Superior temporal gyrus (tissue), 1 donor: Measurements from ENCODE around the gene PRPF40B.
"Not testable (repeated sequence)": the region's sequence is repeated elsewhere in the genome, so short reads cannot be mapped to it uniquely, and the experiment has no call there.

Experiments
- DNase-seq: peaks from one replicate; pipeline ENCODE4 v3.0.0-alpha.2; 2016; ENCODE audit errors: extremely low spot score

Gene PRPF40B

DNA sequence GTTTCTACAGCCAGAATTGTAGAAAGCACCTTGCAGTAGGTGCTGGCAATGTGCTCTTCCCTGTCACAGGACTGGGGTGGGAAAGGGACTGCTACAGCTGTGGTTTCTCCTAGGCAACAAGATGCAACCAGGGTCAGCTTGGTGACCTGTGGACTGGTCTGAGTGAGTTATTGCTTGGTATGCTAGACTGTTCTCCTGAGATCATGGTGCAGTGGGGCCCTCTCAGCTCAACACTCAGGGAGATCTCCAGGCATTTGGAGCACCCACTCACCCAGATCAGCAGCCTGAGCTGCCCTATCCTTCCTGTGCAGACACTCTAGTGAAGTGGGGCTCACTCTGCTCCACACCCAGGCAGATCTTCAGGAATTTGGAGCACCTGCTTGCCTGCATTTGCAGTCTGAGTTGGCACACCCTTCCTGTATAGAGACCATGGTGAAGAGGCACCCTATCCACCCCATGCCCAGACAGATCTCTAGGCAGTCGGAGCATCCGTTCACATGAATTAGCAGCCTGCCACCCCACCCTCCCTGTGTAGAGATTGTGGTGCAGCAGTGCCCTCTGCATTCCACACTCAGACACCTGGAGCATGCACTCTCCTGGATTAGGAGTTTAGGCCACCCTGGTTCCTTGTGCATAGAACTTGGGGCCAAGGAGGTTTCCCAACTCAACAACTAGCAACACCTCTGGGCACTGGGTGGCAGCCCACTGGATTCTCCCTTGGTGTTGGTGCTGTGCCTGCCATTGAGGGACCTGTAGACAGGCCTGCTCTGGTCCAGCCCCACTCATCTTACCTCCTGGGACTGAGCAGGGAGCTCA is 14.1 kb upstream of the PRPF40B start:
- no peak for DNase-seq

DNA sequence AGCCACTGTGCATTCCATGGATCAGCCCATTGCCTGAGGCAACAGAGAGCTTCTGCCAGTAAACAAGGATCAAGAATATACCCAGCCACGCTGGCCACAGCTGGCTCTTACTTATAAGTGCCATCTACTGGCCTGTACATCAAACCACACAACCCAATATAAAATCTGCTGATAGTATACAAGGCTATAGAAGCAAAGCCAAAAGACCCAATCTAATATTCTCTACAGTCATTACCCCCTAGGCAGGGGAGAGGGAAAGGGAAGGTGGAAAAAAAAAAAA is 13.5 kb upstream of the PRPF40B start:
- DNase-seq = no peak

DNA sequence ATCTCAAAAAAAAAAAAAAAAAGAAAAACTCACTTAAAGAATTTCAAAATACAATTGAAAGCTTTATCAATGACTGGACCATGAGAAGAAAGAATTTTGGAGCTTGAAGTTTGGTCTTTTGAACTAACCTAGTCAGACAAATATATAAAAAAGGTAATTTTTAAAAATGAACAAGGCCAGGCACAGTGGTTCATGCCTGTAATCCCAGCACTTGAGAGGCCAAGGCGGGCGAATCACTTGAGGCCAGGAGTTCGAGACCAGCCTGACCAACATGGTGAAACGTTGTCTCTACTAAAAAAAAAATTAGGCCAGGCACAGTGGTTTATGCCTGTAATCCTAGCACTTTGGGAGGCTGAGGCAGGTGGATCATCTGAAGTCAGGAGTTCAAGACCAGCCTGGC is 12.6 kb upstream of the PRPF40B start:
- not testable (repeated sequence) for DNase-seq

DNA sequence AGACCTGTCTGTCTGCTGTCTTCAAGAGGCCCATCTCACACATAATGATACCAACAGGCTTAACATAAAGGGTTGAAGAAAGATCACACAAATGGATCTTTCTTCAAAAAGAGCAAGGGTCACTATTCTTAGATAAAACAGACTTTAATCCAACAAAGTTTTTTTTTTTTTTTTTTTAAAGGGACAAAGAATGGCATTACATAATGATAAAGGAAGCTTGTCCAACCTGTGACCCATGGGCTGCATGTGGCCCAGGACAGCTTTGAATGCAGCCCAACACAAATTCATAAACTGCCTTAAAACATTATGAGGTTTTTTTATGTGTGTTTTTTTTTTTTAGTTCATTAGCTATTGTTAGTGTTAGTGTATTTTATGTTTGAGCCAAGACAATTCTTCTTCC is 11.2 kb upstream of the PRPF40B start:
- DNase-seq = no peak

DNA sequence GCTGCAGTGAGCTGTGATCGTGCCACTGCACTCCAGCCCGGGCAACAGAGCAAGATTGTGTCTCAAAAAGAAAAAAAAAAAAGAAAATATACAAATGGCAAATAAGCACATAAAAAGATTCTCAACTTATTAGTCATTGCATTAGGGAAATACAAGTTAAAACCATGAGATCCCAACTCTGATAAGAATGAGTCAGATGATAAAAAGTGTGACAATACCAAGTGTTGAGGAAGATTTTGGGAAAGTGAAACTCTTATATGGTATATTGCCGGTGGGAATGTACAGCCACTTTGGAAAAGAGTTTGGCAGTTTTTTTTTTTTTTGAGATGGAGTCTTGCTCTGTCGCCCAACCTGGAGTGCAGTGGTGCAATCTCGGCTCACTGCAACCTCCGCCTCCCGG is 7.6 kb upstream of the PRPF40B start:
- no peak for DNase-seq

DNA sequence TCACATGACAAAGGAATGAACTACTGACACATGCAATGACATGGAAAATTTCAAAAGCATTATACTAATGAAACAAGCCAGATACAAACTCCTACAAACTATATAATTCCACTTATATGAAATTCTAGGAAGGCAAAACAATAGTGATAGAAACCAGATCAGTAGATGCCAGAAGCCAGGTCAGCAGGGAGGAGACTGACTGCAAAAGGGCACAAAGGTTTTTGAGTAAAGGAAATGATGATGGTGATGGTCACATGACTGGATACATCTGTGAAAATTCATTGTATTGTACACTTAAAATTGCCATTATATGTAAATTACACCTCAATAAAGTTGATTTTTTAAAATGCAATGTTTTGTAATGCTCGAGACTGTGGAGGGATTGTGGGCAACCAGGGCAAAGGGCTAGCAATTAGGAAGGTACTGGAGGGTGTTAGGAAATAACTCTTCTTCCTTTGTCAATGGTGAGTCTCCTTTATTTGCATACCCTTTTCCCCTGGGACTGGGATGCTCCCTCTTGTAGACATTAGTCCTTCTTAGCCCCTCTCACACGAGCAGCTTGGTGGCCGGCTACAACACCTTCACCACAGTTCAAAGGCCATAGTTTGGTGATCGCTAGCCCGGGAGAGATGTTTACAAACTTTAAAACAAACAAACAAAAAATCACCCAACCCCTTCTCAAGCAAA is 6.7 kb upstream of the PRPF40B start:
- DNase-seq = no peak

DNA sequence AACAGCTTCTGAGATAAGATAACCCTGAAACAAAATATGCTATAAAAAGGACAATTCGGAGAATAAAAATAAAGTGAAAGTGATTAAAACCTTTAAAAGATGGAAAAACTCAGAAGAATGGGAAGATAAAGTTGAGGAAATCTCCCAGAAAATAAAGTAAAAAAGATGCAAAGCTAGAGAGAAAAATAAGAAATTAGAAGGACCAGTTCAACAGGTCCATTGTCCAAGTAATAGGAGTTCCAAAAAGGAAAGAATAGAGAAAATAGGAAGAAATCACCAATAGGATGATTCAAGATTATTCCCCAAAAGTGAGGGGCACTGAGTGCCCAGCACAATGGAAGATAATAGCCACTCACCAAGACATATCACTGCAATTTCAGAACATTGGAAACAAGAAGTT is 4.8 kb upstream of the PRPF40B start:
- DNase-seq = no peak

DNA sequence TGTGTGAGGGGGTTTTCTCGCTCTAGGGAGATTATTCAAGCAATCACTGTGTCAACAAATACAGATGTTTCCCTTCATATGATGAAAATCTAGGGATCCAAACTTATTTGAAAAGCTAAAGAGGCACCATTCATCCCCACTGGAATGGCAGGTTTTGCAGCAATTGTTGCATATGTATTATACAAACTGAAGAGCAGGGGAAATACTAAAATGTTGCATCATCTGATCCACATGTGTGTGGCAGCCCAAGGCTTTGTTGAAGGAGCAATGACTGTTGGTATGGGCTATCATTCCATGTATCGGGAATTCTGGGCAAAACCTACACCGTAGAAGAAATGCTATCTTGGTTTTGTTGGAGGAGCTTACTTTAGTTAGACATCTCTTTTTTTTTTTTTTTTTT is 4.1 kb upstream of the PRPF40B start:
- DNase-seq = no peak

DNA sequence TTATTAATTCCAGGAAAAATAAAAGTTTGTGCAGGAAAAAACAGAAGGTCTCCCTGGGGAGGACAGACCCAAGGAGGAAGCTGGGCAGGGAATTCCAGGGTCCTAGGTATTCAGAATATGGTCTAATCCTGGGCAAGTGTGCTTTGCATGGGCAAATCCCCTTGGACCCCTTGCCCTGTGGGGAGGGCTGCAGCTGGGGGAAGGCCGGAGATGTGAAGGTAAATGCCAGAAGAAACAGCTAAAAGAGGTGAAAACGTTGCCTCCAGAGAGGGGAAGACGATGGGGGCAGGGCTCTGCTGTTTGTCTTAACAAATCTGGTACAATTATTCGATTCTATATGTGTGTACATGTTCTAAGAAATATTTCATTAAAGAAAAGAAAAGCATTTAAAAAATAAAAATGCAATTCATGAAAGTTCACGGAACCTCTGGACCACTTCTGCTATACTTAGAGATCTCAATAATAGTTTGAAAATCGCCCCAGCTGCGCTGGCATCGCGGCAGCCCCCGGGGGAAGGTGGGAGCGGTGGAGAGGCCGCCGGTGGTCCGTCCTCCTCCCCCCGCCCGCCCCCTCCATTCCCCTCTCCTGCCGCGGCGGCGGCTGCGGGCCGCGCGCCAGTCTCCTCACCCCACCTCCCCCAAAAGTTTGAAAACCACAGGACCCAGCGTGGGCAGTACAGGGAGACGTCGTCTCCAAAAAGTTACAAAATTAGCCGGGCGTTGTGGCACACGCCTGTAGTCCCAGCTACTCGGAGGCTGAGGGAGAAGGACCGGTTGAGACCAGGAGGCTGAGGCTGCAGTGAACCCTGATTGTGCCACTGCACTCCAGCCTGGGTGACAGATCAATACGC is 1.5 kb upstream of the PRPF40B start:
- no peak for DNase-seq

DNA sequence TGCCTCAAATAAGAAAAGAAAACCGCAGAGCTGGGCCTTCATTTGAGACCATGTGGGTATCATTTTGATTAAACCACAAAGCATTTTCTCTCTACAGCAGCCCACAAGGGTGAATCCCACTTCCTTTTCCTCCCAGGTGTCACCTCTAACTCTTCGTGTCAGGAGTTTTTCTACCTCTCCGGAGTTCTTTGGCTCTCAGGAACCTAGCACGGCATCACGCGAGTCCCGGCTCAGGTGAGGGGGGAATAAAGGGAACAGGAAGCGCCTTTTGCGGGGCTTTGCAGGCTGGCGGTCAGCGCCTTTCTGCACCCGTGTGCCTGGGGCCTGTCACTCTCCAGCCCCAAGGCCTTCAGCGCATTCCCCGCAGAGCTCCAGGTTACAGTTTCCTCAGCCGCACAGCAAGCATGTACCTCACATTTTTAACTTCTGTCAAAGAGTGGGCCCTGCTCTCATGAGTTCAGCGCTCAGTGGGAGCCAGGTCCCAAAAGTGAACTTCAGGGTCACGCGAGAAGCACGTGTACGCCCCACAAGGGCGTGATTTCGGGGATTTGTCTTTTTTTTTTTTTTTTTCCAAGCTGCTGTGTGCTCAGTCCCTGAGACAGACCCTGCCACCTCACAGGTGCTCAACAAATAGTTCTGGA is 740 bp upstream of the PRPF40B start:
- DNase-seq = no peak

DNA sequence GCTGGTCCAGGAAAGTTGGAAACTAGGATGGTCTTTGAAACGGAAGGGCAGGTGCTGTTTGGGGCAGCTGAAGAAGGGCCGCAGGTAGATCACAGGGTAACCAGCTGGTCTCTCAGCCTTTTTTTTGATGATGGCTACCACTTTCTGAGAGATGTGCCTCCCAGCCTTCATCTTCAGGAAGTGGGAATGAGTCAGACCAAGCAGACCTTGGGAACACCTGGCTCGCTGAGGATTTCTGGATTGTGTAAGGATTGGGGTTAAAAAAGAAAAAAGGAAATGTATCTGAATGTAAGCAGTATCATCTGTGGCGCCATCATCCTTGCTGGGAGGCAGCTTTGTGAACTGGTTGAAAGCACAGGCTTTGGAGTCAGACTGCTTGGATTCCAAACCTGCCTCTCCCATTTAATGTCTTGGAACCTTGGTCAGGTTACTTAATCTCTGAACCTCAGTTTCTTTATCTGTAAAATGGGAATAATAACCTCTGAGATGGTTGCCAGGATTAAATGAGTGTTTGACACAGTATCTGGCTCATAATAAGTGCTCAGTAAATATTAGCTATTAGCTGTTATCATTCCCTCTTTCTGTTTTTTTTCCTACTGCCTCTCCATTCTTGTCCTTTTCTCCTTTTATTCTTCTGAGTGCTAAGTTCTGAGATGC is 1.7 kb downstream of the PRPF40B start:
- DNase-seq = no peak

DNA sequence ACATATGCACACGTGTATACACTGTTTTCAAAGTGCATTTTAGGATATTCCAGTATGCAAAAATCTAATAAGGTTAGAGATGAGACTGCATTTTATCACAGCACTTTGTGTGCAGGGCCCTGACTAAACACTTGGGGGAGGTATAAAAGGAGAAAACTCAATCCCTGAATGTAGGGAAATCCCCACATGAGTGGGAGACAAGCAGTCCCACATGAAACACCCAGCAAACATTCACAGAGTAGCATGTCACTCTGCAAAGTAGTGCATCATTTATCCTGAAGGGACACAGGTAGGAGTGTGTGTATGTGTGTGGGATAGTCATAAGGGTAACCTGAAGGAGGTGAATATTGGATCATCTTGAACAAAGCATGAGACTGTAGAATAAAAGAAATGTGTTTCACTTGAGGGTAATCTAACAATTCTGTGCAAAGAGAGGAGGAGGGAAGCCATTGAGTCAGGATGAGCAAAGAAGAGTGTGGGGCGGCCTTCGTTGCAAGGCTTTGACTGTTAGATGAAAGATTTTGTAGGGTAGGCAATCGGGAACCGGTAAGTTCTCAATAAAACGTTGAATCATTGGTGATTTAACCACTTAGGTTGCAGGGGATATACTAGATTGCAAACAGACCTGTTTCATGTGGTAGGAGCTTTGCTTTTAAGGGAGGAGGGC is 2.9 kb downstream of the PRPF40B start:
- DNase-seq = no peak

DNA sequence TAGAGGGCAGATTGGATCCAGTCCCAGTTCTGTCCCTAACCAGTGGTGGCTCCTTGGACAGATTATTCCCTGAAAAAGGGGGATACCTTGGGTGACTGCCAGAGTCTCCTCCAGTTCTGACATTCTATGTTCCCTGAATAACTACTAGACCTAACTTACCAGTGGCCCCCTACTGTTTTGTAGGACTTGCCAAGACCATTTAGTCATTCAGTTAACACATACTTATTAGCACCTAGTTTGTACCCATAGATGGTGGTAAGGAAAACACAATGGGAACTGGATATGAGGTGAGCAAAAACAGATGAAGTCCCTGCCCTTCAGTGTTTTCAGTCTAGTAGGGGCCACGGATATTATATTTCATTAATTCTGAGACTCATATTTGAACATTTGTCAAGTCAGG is 3.5 kb downstream of the PRPF40B start:
- no peak for DNase-seq

DNA sequence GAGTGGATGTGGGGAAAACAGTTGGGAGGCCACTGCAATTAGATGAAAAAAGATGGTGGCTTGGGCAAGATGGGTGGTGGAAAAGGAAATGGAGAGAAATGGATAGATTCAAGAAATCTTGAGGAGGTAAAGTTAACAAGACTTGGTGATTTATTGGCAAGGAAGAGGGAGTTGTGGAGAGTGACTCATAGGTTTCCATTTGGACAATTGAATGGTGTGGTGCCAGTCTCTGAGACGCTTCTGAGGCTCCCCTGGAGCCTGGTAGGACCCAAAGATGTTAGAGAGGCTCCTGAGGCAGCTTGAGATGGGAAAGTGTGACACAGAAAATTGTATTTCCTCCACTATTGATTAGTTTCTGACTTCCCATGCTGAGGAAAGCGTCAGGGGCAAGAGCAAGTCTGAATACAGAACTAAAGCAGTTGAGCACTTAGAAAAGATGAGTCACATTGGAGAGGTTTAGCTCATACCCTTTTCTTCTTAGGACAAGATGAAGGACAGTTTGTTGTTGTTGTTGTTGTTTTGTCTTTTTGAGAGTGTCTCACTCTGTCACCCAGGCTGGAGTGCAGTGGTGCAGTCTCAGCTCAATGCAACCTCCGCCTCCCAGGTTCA is 4.5 kb downstream of the PRPF40B start:
- no peak for DNase-seq

DNA sequence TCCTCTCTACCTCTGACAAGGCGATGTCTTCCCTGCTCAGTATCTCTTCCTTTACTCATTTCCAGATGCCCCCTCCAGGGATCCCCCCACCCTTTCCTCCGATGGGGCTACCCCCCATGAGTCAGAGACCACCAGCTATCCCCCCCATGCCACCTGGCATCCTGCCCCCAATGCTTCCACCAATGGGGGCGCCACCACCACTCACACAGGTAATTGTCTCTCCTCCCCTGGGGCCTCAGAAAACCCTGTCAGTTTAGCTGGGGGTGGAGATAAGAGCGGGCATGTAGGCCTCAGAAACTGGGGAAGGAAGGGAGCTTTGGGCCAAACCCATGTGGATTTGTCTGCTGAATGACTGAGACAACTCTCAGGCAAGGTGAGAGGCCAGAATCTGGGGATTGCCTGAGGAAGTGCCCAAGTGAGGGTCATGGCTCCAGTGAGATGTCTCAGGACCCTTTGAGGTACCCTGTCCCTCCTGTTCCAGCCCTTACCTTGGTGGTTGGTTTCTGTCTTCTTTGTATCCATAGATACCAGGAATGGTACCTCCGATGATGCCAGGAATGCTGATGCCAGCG is 8.1 kb downstream of the PRPF40B start:
- no peak for DNase-seq

DNA sequence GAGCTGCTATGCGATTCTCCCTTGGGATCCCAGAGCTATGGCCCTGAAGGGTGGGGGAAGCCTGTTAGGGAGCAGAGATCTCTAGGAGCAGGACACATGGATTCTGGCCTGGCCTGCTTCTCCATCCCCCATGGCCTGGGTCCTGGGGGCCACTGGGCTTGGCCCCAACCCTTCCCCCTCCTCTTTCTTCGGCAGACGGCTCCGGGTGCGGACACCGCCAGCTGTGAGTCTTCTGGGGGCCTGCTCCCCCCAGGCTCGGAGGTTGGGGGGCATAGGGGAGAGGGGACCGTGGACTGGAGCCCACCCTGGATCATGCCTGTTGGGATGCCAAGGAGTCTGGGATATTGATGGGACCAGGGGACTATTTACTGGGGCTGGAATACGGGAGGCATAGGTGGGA is 9.0 kb downstream of the PRPF40B start:
- DNase-seq = no peak

DNA sequence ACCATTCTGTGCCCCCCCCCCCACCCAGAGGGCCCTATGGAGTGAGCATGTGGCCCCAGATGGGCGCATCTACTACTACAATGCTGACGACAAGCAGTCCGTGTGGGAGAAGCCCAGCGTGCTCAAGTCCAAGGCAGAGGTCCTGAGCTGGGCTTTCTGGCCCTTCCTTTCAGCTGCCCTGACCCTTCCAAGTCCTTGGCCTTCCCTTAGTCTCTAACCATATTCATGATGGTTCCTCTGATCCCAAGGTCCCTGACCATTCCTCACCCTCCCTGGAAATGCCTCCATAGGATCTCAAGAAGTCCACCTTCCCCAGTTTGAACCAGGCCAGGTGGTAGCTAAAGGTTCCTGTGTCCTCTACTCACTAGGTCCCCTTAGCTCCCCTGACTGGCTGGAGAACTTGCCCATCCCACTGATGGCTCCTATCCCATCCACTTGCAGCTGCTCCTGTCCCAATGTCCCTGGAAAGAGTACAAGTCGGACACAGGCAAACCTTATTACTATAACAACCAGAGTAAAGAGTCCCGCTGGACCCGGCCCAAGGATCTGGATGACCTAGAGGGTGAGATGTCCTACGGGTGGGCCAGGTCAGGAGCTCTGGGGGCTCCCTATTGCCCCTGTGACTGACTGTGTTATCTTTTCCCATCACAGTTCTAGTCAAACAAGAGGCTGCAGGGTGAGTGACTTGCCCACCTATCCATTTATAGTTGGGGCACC is 9.8 kb downstream of the PRPF40B start:
- DNase-seq = no peak

DNA sequence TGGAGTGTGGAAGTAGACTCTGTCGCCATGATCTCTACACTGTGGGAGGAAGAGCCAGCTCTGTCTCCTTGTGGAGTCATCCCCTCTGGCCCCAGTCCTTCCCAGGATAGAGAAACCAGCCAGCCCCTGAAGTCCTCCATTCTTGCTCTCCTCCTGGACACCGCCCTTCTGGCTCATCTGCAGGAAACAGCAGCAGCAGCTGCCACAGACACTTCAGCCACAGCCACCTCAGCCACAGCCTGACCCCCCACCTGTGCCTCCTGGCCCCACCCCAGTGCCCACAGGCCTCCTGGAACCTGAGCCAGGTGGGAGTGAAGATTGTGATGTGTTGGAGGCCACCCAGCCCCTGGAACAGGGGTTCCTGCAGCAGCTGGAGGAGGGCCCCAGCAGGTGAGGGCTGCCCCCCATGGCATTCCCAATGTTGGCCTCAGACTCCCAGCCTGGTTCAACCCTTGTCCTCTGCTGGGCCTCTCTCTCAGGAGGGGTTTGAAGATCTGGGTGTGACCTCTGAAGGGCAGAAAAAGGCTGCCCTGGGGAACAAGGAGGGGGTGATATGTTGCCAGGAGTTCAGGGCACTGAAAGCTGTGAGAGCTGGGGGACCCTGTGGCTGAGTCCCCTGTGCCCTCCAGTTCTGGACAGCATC is 10.5 kb downstream of the PRPF40B start:
- DNase-seq = no peak

DNA sequence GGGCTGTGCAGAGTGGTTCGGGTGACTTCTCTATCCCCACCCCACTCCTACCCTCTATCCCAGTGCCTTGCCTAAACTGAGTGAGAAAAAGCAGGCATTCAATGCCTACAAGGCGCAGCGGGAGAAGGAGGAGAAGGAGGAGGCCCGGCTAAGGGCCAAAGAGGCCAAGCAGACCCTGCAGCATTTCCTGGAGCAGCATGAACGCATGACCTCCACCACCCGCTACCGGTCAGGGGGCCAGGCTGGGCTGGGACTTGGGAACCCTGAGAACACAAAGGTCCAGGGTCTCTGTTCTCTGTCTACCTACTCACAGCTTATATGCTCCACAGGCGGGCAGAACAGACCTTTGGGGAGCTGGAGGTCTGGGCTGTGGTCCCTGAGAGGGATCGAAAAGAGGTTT is 11.7 kb downstream of the PRPF40B start:
- no peak for DNase-seq
